ENCODE results near the gene METTL8.

DNA sequence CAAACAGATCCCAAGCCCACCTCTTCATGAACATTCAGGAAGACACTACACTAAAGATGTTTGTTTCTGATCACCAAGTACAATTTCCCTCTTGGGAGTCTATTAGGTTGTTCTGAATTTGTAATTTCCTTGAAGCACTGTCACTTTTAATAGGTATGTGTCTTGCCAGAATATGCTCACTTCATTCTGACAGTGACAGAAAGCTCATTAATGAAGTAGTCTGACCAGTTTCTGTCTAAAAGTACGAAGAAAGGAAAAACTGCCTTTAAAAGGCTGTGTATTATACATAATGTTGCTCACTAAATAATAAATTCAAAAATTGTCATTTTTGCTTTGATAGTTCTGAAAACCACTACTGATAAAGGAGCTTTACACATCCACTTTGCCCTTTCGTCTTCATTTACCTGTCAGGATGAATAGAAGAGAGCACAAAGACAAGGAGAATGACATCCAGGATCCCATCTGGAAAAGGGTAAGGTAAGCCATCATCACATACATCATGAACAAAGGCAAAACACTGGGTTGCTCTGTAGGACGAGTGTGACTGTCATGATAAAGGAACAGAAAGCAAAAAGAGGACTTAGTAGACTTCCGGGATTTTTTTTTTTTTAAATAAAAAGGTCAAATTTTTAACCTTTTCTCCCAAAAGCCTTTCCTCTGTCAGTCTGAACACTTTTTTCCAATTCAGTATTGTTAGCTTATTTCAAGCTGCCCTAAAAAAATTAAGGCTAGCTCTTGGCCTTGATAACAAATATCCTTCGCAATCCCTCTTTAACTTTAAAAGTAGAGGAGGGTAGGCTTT, 103.4 kb downstream of the METTL8 start:
- TF ChIP-seq, protein P1, sequence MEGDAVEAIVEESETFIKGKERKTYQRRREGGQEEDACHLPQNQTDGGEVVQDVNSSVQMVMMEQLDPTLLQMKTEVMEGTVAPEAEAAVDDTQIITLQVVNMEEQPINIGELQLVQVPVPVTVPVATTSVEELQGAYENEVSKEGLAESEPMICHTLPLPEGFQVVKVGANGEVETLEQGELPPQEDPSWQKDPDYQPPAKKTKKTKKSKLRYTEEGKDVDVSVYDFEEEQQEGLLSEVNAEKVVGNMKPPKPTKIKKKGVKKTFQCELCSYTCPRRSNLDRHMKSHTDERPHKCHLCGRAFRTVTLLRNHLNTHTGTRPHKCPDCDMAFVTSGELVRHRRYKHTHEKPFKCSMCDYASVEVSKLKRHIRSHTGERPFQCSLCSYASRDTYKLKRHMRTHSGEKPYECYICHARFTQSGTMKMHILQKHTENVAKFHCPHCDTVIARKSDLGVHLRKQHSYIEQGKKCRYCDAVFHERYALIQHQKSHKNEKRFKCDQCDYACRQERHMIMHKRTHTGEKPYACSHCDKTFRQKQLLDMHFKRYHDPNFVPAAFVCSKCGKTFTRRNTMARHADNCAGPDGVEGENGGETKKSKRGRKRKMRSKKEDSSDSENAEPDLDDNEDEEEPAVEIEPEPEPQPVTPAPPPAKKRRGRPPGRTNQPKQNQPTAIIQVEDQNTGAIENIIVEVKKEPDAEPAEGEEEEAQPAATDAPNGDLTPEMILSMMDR (IDR thresholded peaks at IDR 0.05; ENCODE audit: insufficient read depth, low read length): no peak
- no peak for TF ChIP-seq POLR2AphosphoS5 (IDR thresholded peaks at IDR 0.05; ENCODE audit: low read depth)
- TF ChIP-seq, protein P2, sequence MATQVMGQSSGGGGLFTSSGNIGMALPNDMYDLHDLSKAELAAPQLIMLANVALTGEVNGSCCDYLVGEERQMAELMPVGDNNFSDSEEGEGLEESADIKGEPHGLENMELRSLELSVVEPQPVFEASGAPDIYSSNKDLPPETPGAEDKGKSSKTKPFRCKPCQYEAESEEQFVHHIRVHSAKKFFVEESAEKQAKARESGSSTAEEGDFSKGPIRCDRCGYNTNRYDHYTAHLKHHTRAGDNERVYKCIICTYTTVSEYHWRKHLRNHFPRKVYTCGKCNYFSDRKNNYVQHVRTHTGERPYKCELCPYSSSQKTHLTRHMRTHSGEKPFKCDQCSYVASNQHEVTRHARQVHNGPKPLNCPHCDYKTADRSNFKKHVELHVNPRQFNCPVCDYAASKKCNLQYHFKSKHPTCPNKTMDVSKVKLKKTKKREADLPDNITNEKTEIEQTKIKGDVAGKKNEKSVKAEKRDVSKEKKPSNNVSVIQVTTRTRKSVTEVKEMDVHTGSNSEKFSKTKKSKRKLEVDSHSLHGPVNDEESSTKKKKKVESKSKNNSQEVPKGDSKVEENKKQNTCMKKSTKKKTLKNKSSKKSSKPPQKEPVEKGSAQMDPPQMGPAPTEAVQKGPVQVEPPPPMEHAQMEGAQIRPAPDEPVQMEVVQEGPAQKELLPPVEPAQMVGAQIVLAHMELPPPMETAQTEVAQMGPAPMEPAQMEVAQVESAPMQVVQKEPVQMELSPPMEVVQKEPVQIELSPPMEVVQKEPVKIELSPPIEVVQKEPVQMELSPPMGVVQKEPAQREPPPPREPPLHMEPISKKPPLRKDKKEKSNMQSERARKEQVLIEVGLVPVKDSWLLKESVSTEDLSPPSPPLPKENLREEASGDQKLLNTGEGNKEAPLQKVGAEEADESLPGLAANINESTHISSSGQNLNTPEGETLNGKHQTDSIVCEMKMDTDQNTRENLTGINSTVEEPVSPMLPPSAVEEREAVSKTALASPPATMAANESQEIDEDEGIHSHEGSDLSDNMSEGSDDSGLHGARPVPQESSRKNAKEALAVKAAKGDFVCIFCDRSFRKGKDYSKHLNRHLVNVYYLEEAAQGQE (IDR thresholded peaks at IDR 0.05; ENCODE audit: insufficient replicate concordance, low read depth): no peak
- no peak for TF ChIP-seq GABPA (IDR thresholded peaks at IDR 0.05; ENCODE audit: low read depth)
- no peak for TF ChIP-seq SPI1 (IDR thresholded peaks at IDR 0.05; ENCODE audit: borderline replicate concordance, low read depth)

Measured in HL-60 (cell line).